Fibroblast of skin of left quadriceps (primary cell): ENCODE measurements around the gene HCFC1R1.

ENCODE experiments used
- DNase-seq, 2 experiments: peaks; one replicate each; pipeline ENCODE4 v3.0.0-alpha.2; 2013; ENCODE audit warnings: low read depth in 2 of 2

HCFC1R1 gene

GRCh38 chr16:3020247-3020603 lies 3.5 kb downstream of the HCFC1R1 start, which contains the start of gene TNFRSF12A:
TNFRSF12A (plus strand) TSS chr16:3020368; CDS start chr16:3020398, 30 bp downstream.
- DNase-seq: peak in 1 of 2 experiments; percentile 58

- no peak for DNase-seq
Observed at GRCh38 chr16:3019594-3020246, 4.0 kb downstream of the HCFC1R1 start.

GRCh38 chr16:3017794-3018506 lies 5.8 kb downstream of the HCFC1R1 start, which contains the start of gene CLDN6:
CLDN6 (minus strand) TSS chr16:3018183; CDS start chr16:3016021, 2,162 bp downstream.
- no peak for DNase-seq

- no peak for DNase-seq
Observed at GRCh38 chr16:3017344-3017743, 6.4 kb downstream of the HCFC1R1 start.

- no peak for DNase-seq
Observed at GRCh38 chr16:3015865-3016521, 7.7 kb downstream of the HCFC1R1 start.

GRCh38 chr16:3014971-3015370 lies 8.8 kb downstream of the HCFC1R1 start:
- DNase-seq: no peak

GRCh38 chr16:3013998-3014690 lies 9.6 kb downstream of the HCFC1R1 start:
- DNase-seq: no peak

- no peak for DNase-seq
Observed at GRCh38 chr16:3013491-3013951, 10.2 kb downstream of the HCFC1R1 start.

GRCh38 chr16:3012828-3013420 lies 10.8 kb downstream of the HCFC1R1 start, which contains the start of gene CLDN9:
CLDN9 (plus strand) TSS chr16:3012923; CDS start chr16:3013363, 440 bp downstream.
- no peak for DNase-seq

GRCh38 chr16:3012246-3012645 lies 11.5 kb downstream of the HCFC1R1 start:
- DNase-seq: no peak

GRCh38 chr16:3010510-3010909 lies 13.2 kb downstream of the HCFC1R1 start:
- DNase-seq: no peak

GRCh38 chr16:3009568-3010390 lies 14.0 kb downstream of the HCFC1R1 start:
- DNase-seq: no peak

GRCh38 chr16:3008690-3009037 lies 15.1 kb downstream of the HCFC1R1 start:
- no peak for DNase-seq

- DNase-seq: no peak
Observed at GRCh38 chr16:3007957-3008689, 15.6 kb downstream of the HCFC1R1 start.

GRCh38 chr16:3007059-3007956 lies 16.4 kb downstream of the HCFC1R1 start:
- no peak for DNase-seq

- no peak for DNase-seq
Observed at GRCh38 chr16:3004781-3005284, 18.9 kb downstream of the HCFC1R1 start.

GRCh38 chr16:3004319-3004718 lies 19.4 kb downstream of the HCFC1R1 start:
- no peak for DNase-seq

GRCh38 chr16:3003582-3004270 lies 20.0 kb downstream of the HCFC1R1 start:
- DNase-seq: peak; percentile 95 to 96
